ENCODE measurements around the gene CTXND1. TPM values are rescaled to one million over a fixed set of nuclear protein-coding genes. Genes with fewer than 3 reads are reported as not detected.

CTXND1 gene
- total and polyA plus RNA-seq, 7 donors = 0.01 to 0.07 (median 0.04) TPM; not detected in 3

DNA sequence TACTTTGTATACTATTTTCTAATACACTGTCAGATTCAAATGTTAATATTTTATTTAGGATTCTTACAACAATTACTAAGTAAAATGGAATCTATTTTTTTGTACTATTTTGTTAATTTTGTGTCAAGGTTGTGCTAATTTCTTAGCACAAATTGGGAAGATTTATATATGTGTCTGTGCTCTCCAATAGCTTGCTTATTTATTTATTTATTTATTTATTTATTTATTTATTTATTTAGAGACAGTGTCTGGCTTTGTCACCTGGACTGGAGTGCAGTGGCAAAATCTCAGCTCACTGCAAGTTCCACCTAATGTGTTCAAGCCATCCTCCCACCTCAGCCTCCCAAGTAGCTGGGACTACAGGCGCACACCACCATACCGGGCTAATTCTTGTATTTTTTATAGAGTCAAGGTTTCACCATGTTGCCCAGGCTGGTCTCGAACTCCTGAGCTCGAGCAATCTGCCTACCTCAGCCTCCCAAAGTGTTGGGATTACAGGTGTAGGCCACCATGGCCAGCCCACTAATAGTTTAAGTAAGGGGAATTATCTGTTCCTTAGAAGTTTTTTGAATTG lies 34.6 kb downstream of the CTXND1 start:
- Histone ChIP-seq H3K27ac (no peak overlapping the region), H3K4me1 (no peaks in the 10 kb centered on the region), H3K9me3 (no peaks in the 10 kb centered on the region), H3K27me3 (ENCODE audit: insufficient read depth in 3 of 3, low read length in 2 of 3) (no peaks in the 10 kb centered on the region), H3K4me3 (no peak overlapping the region), H3K36me3 (ENCODE audit: insufficient read depth in 1 of 2, low read depth in 1 of 2) (no peaks in the 10 kb centered on the region)
- DNase-seq (no peak), ATAC-seq (no peak)
- WGBS, 3 donors = 91 to 93% (median 93%) methylated on average over 4 of the region's 4 CpGs
- TF ChIP-seq, protein P1, sequence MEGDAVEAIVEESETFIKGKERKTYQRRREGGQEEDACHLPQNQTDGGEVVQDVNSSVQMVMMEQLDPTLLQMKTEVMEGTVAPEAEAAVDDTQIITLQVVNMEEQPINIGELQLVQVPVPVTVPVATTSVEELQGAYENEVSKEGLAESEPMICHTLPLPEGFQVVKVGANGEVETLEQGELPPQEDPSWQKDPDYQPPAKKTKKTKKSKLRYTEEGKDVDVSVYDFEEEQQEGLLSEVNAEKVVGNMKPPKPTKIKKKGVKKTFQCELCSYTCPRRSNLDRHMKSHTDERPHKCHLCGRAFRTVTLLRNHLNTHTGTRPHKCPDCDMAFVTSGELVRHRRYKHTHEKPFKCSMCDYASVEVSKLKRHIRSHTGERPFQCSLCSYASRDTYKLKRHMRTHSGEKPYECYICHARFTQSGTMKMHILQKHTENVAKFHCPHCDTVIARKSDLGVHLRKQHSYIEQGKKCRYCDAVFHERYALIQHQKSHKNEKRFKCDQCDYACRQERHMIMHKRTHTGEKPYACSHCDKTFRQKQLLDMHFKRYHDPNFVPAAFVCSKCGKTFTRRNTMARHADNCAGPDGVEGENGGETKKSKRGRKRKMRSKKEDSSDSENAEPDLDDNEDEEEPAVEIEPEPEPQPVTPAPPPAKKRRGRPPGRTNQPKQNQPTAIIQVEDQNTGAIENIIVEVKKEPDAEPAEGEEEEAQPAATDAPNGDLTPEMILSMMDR (IDR thresholded peaks at IDR 0.05) = no peak
- intact Hi-C loops (cut with DNase I) = no loop called here

DNA sequence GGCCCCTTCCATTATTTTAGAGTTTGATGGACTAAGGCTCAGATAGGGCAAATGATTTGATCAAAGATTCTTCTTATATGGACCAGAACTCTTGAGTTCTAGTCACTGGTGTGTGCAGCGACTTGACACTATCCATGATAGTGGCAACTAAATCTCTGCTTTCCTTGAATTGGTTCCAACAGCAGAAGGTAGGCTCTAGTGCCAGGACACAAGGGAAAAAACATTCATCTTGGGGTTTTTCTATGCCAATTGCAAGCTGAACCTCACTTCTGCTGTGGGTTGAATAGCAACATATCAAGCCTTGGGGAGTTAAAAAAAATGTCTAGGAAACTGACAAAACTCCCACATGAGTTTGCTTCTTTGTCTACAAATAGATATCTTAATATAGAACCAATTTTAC lies 35.1 kb downstream of the CTXND1 start:
- H3K27me3 ChIP-seq (ENCODE audit: insufficient read depth in 3 of 3, low read length in 2 of 3) = no peaks in the 10 kb centered on the region
- TF ChIP-seq, protein P1 (IDR thresholded peaks at IDR 0.05) = no peak
- 78 to 87% (median 84%) methylated on average over 1 of the region's 1 CpG for WGBS, 3 donors
- H3K36me3 ChIP-seq (ENCODE audit: insufficient read depth in 1 of 2, low read depth in 1 of 2) = no peaks in the 10 kb centered on the region
- H3K27ac ChIP-seq = no peak overlapping the region
- no peak for DNase-seq
- ATAC-seq = no peak
- no peak overlapping the region for H3K4me3 ChIP-seq
- intact Hi-C loops (cut with DNase I) = no loop called here
- no peaks in the 10 kb centered on the region for H3K9me3 ChIP-seq
- peaks cover 4% of the 10 kb centered on the region for H3K4me1 ChIP-seq

DNA sequence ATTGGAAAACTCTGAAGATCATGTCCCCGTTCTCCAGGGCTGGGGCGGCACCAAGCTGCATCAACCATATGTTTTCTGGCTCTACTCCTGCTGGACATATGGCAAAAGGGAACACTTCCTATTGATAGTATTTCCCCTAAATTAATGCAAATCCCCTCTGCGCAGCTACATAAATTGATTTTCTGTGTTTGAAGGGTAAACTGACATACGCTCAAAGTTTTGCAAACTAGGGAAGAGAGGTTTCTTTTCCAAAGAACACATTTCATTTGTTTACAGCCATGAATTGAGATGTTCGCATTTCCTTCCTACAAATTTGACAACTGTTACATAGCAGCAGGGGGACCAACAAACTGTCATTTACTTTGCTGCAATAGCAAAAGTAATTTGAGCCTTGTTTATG lies 35.9 kb downstream of the CTXND1 start:
- TF ChIP-seq, protein P1 (IDR thresholded peaks at IDR 0.05) = no peak
- Histone ChIP-seq H3K4me1 (peaks cover 11% of the 10 kb centered on the region), H3K27ac (no peak overlapping the region), H3K27me3 (ENCODE audit: insufficient read depth in 3 of 3, low read length in 2 of 3) (no peaks in the 10 kb centered on the region), H3K4me3 (no peak overlapping the region), H3K9me3 (no peaks in the 10 kb centered on the region), H3K36me3 (ENCODE audit: insufficient read depth in 1 of 2, low read depth in 1 of 2) (no peaks in the 10 kb centered on the region)
- 89 to 91% (median 90%) methylated on average over 5 of the region's 5 CpGs for WGBS, 3 donors
- ATAC-seq (no peak), DNase-seq (no peak)
- intact Hi-C loops (cut with DNase I) = no loop called here

DNA sequence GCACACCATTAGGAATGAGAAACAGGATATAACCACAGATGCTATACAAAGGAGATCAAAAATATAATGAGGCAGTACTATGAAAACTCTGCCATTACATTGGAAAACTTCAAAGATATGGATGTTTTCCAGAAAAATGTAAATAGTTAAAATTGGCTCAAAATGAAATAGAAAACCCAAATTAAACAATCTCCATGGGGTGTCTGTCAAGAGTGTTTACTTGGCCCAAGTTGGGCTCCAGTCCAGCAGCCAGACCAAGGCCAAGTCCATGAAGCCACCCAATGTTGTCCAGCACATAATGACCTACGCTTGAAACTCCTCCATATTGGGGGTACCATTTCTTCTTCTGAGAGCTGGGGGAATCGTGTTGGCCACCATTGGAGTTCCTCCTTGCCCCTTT lies 37.1 kb downstream of the CTXND1 start:
- ATAC-seq = no peak
- intact Hi-C loops (cut with DNase I) = no loop called here

More for the DNA sequence above, 37.1 kb downstream of the CTXND1 start:
- no peak overlapping the region for H3K4me3 ChIP-seq
- TF ChIP-seq, protein P1 (IDR thresholded peaks at IDR 0.05) = no peak
- WGBS, 3 donors = 86 to 92% (median 91%) methylated on average over 2 of the region's 2 CpGs
- H3K27me3 ChIP-seq (ENCODE audit: insufficient read depth in 3 of 3, low read length in 2 of 3) = no peaks in the 10 kb centered on the region
- H3K36me3 ChIP-seq (ENCODE audit: insufficient read depth in 1 of 2, low read depth in 1 of 2) = no peaks in the 10 kb centered on the region
- H3K9me3 ChIP-seq = no peaks in the 10 kb centered on the region
- H3K27ac ChIP-seq = no peak overlapping the region
- no peak for DNase-seq
- peaks cover 15% of the 10 kb centered on the region for H3K4me1 ChIP-seq

All from psoas muscle (tissue), 8 donors.